IMR-90 (cell line): Measurements from ENCODE around the gene HSFX3. TPM values are rescaled to one million over a fixed set of nuclear protein-coding genes. Genes with fewer than 3 reads are reported as not detected.
A peak's percentile ranks its signal among the peaks of the same experiment; 100 is the strongest.

ENCODE experiments used
- ATAC-seq: fragments of 200-7000 bp; cut with Tn5 transposase; 2 replicates; pipeline ENCODE4 v1.9.1; 2020; ENCODE audit warnings: low read depth, mild to moderate bottlenecking, moderate library complexity
- BruUV-seq: library from RNA; stranded (reverse); fragments of 400-500 nt; replicated peaks from 2 replicates; lab custom pipeline; 2021; lab: Mats Ljungman, UMichigan
- CTCF ChIA-PET: fragments of 300-600 bp; formaldehyde crosslinking; extraction: SDS; loops from one replicate; lab custom pipeline; 2021; ENCODE audit warnings: antibody characterized with exemption; lab: Yijun Ruan, JAX
- POLR2A ChIA-PET: fragments of 300-600 bp; sonication (Branson Sonifier 250); formaldehyde crosslinking; loops from one replicate; lab custom pipeline; 2022; ENCODE audit warnings: antibody characterized with exemption; ENCODE audit not compliant: unreplicated experiment; lab: Charles Lee
- DNase-seq: peaks from one replicate; pipeline ENCODE4 v3.0.0; 2013
- H2AFZ ChIP-seq: replicated peaks from 2 replicates; pipeline ENCODE3; 2013; ENCODE audit warnings: low read length, mild to moderate bottlenecking; ENCODE audit not compliant: poor library complexity
- H2AK5ac ChIP-seq: 2 replicates; pipeline ENCODE4 v1.6.1; 2013; ENCODE audit warnings: low read depth, low read length, inconsistent platforms
- H2AK9ac ChIP-seq: replicated peaks from 2 replicates; pipeline ENCODE3; 2013; ENCODE audit warnings: mild to moderate bottlenecking, low read depth, low read length, moderate library complexity; ENCODE audit not compliant: poor library complexity
- H2BK120ac ChIP-seq: 2 replicates; pipeline ENCODE4 v1.6.1; 2013; ENCODE audit warnings: low read depth, low read length, inconsistent platforms
- H2BK15ac ChIP-seq: 3 replicates; pipeline ENCODE4 v1.6.1; 2013; ENCODE audit warnings: low read depth, low read length, inconsistent platforms
- H2BK20ac ChIP-seq: 2 replicates; pipeline ENCODE4 v1.6.1; 2013; ENCODE audit warnings: low read depth, mild to moderate bottlenecking, inconsistent platforms, low read length, moderate library complexity
- H2BK5ac ChIP-seq: 2 replicates; pipeline ENCODE4 v1.6.1; 2013; ENCODE audit warnings: mild to moderate bottlenecking, low read depth, low read length, inconsistent platforms; ENCODE audit not compliant: poor library complexity, severe bottlenecking
- H3K14ac ChIP-seq: replicated peaks from 2 replicates; pipeline ENCODE4 v1.6.1; 2013; ENCODE audit warnings: low read depth, low read length, inconsistent platforms
- H3K18ac ChIP-seq: 2 replicates; pipeline ENCODE4 v1.6.1; 2013; ENCODE audit warnings: low read depth, low read length, control low read depth
- H3K23ac ChIP-seq: 2 replicates; pipeline ENCODE4 v1.6.1; 2013; ENCODE audit warnings: low read depth, low read length, inconsistent platforms
- H3K27ac ChIP-seq: 2 replicates; pipeline ENCODE4 v1.5.1; 2013; ENCODE audit warnings: mild to moderate bottlenecking, control low read depth, low read length; ENCODE audit not compliant: insufficient read depth
- H3K27me3 ChIP-seq: 2 replicates; pipeline ENCODE4 v1.6.1; 2013; ENCODE audit warnings: low read length; ENCODE audit not compliant: control insufficient read depth, insufficient read depth
- H3K36me3 ChIP-seq: 2 replicates; pipeline ENCODE4 v1.6.1; 2013; ENCODE audit warnings: low read length, mixed read lengths; ENCODE audit not compliant: control insufficient read depth, insufficient read depth
- H3K4ac ChIP-seq: 2 replicates; pipeline ENCODE4 v1.6.1; 2013; ENCODE audit warnings: low read depth, low read length, inconsistent platforms
- H3K4me1 ChIP-seq: 2 replicates; pipeline ENCODE4 v1.6.1; 2013; ENCODE audit warnings: low read length, mixed read lengths; ENCODE audit not compliant: control insufficient read depth, insufficient read depth
- H3K4me2 ChIP-seq: 2 replicates; pipeline ENCODE4 v1.6.1; 2013; ENCODE audit warnings: low read depth, mild to moderate bottlenecking, control low read depth, low read length, moderate library complexity
- H3K4me3 ChIP-seq: 2 replicates; pipeline ENCODE4 v1.5.1; 2013; ENCODE audit warnings: low read depth, mild to moderate bottlenecking, control low read depth, low read length, moderate library complexity; ENCODE audit not compliant: insufficient read depth
- H3K56ac ChIP-seq: 2 replicates; pipeline ENCODE4 v1.6.1; 2013; ENCODE audit warnings: low read length, inconsistent platforms; ENCODE audit not compliant: insufficient read depth; ENCODE audit errors: extremely low read depth
- H3K79me1 ChIP-seq, 2 experiments: 2 replicates each; pipeline ENCODE4 v1.6.1; 2013; ENCODE audit warnings: low read length in 2 of 2, inconsistent platforms in 1 of 2, low read depth in 1 of 2
- H3K9ac ChIP-seq: 2 replicates; pipeline ENCODE4 v1.6.1; 2013; ENCODE audit warnings: low read depth, low read length, control low read depth
- H3K9me1 ChIP-seq: 2 replicates; pipeline ENCODE4 v1.6.1; 2013; ENCODE audit warnings: low read length, inconsistent platforms; ENCODE audit not compliant: insufficient read depth
- H3K9me3 ChIP-seq: 2 replicates; pipeline ENCODE4 v1.6.1; 2013; ENCODE audit warnings: low read length; ENCODE audit not compliant: control insufficient read depth, insufficient read depth
- H4K20me1 ChIP-seq: 2 replicates; pipeline ENCODE4 v1.6.1; 2013; ENCODE audit warnings: low read length, inconsistent platforms; ENCODE audit not compliant: insufficient read depth
- H4K5ac ChIP-seq: 2 replicates; pipeline ENCODE4 v1.6.1; 2013; ENCODE audit warnings: mild to moderate bottlenecking, low read depth, low read length, control low read depth
- H4K8ac ChIP-seq, 2 experiments: 2 replicates each; pipeline ENCODE4 v1.6.1; 2013; ENCODE audit warnings: low read depth in 2 of 2, low read length in 2 of 2, control low read depth in 1 of 2, inconsistent platforms in 1 of 2
- H4K91ac ChIP-seq: 2 replicates; pipeline ENCODE4 v1.6.1; 2013; ENCODE audit warnings: low read depth, low read length, inconsistent platforms; ENCODE audit not compliant: insufficient read depth
- CTCF ChIP-seq: conservative IDR thresholded peaks from 2 replicates; pipeline ENCODE4 v1.5.1; 2012; ENCODE audit warnings: mild to moderate bottlenecking, low read depth, low read length, improper control_type of control experiment
- RFX5 ChIP-seq: IDR thresholded peaks from 2 replicates; pipeline ENCODE4 v1.8.0; 2012; ENCODE audit warnings: low read depth, mild to moderate bottlenecking, low read length, moderate library complexity
- WGBS, 2 experiments: methylation state at CpG; one replicate each; pipeline versions ENCODE4 v1.1.5 to v1.1.7; 2013; ENCODE audit warnings: missing lambda C conversion rate in 2 of 2; ENCODE audit not compliant: insufficient read length in 1 of 2; ENCODE audit errors: extremely low coverage in 2 of 2; 5-methylcytosine and 5-hydroxymethylcytosine counted together
- dilution Hi-C: fragments of 300-500 bp; cut with HindIII; formaldehyde crosslinking; loops from one replicate; pipeline ENCODE4 v1.14.3; 2018; ENCODE audit warnings: low sequenced_read_pairs; ENCODE audit not compliant: unreplicated experiment
- in situ Hi-C: fragments of 300-500 bp; cut with MboI; formaldehyde crosslinking; loops from 3 replicates; pipeline ENCODE4 v1.14.3; 2019; ENCODE audit warnings: low sequenced_read_pairs, inconsistent platforms, mixed read lengths
- intact Hi-C: fragments of 100-400 bp; cut with micrococcal nuclease; formaldehyde crosslinking; loops from 2 replicates; pipeline ENCODE4 v1.10.0; 2022
- polyA plus RNA-seq, 3 experiments: library from polyadenylated mRNA; depleted of rRNA; stranded (reverse); fragments of >200 nt; gene quantifications; 2 replicates each; pipeline ENCODE4 v1.2.3, GENCODE V29; 2012; ENCODE audit warnings: low replicate concordance in 1 of 3
- total RNA-seq: library from RNA; depleted of rRNA; stranded (reverse); fragments of >200 nt; gene quantifications from 2 replicates; pipeline ENCODE4 v1.2.3, GENCODE V29; 2012

HSFX3 gene
- total and polyA plus RNA-seq, 2 of the 4 experiments (the other 2 are of a cell fraction): not detected

DNA sequence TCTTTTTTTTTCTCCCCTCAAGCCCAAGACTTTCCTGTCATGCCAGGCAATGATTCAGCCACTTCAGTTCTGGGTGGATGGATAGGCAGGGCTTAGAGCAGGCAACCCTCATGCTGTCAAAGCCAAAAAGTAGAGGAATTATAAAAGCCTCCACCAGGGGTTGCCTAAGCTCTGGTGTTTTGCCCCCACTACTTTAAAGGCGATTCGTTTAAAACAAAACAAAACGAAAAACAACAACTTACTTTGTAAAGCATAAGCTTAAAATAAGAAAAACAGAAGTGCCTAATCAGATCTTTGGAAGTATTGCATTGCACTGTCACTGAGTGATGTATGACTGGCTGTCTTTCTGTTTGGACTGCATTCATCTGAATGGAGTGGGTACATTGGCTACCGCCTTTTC is 39.3 kb downstream of the HSFX3 start:
- no CpG with 5 or more reads among the region's 4 CpGs for WGBS, 2 experiments
- Histone ChIP-seq H3K9me3 (no peaks in the 10 kb centered on the region), H4K5ac (no peak overlapping the region), H2AK9ac (no peak overlapping the region), H3K9ac (no peak overlapping the region), H3K4me2 (no peak overlapping the region), H4K91ac (no peak overlapping the region), H3K79me1 (no peaks in the 10 kb centered on the region), H2AK5ac (no peak overlapping the region), H3K27ac (no peak overlapping the region), H2BK20ac (no peak overlapping the region), H3K27me3 (peaks cover 10% of the 10 kb centered on the region), H3K4me1 (0 out of 2 replicates have a peak, but pooled peaks cover 2% of the 10 kb centered on the region), H2AFZ (no peak overlapping the region), H3K9me1 (no peaks in the 10 kb centered on the region), H4K8ac (no peak overlapping the region), H2BK120ac (no peak overlapping the region), H3K18ac (no peak overlapping the region), H3K4ac (no peak overlapping the region), H3K23ac (no peak overlapping the region), H2BK15ac (no peak overlapping the region), H3K4me3 (no peak overlapping the region), H3K36me3 (no peaks in the 10 kb centered on the region), H2BK5ac (no peak overlapping the region), H3K14ac (no peak overlapping the region), H3K56ac (no peak overlapping the region), H4K20me1 (no peaks in the 10 kb centered on the region)
- DNase-seq (no peak), ATAC-seq (no peak)
- in situ Hi-C loops: loop anchor here (25.0 kb wide), 1 partner anchor 1227 kb away; no protein-coding TSS in a partner anchor
- CTCF ChIA-PET: no interaction called here
- intact Hi-C loops: no loop called here
- POLR2A ChIA-PET: interaction anchor here (0.9 kb wide), 1 partner anchor 10 kb away, joined by 3 read pairs; no protein-coding TSS in a partner anchor
- BruUV-seq: no TSS peak
- TF ChIP-seq CTCF (peak; percentile 17; the same call in 1 of the 2 replicates), RFX5 (no peak)
- dilution Hi-C loops: no loop called here
